Smooth muscle cell (in vitro differentiated cells): Measurements from ENCODE around the gene LLGL2. TPM values are rescaled to one million over a fixed set of nuclear protein-coding genes. Genes with fewer than 3 reads are reported as not detected.
A peak's percentile ranks its signal among the peaks of the same experiment; 100 is the strongest.

ENCODE experiments used
- DNase-seq: peaks from one replicate; lab custom pipeline; 2025; ENCODE audit not compliant: unreplicated experiment; lab: John Stamatoyannopoulos, UW
- H2AFZ ChIP-seq: fragments of 200-600 bp; sonication (generic); 2 replicates; pipeline ENCODE4 v1.6.0; 2016; ENCODE audit warnings: antibody characterized with exemption, low read depth, mild to moderate bottlenecking
- H3F3A ChIP-seq: fragments of 200-600 bp; sonication (generic); 2 replicates; pipeline ENCODE4 v1.6.0; 2017; ENCODE audit warnings: antibody characterized with exemption, low read depth
- H3K27ac ChIP-seq: fragments of 200-600 bp; sonication (generic); 2 replicates; pipeline ENCODE4 v1.5.1; 2016; ENCODE audit warnings: low read depth, mild to moderate bottlenecking
- H3K27me3 ChIP-seq: fragments of 200-600 bp; sonication (generic); 2 replicates; pipeline ENCODE4 v1.6.1; 2016; ENCODE audit warnings: low read depth, mild to moderate bottlenecking
- H3K36me3 ChIP-seq: fragments of 200-600 bp; sonication (generic); 2 replicates; pipeline ENCODE4 v1.5.1; 2016; ENCODE audit warnings: low read depth
- H3K4me1 ChIP-seq: fragments of 200-600 bp; sonication (generic); 2 replicates; pipeline ENCODE4 v1.5.1; 2016; ENCODE audit warnings: low read depth
- H3K4me2 ChIP-seq: fragments of 200-600 bp; sonication (generic); 2 replicates; pipeline ENCODE4 v1.6.0; 2016; ENCODE audit warnings: mild to moderate bottlenecking
- H3K4me3 ChIP-seq: fragments of 200-600 bp; sonication (generic); 2 replicates; pipeline ENCODE4 v1.5.1; 2016; ENCODE audit warnings: mild to moderate bottlenecking
- H3K79me2 ChIP-seq: fragments of 200-600 bp; sonication (generic); 2 replicates; pipeline ENCODE4 v1.6.0; 2016; ENCODE audit warnings: low read depth, mild to moderate bottlenecking
- H3K9ac ChIP-seq: fragments of 200-600 bp; sonication (generic); 2 replicates; pipeline ENCODE4 v1.6.0; 2016; ENCODE audit warnings: low read depth
- H3K9me3 ChIP-seq: fragments of 200-600 bp; sonication (generic); replicated peaks from 2 replicates; pipeline ENCODE4 v1.5.1; 2016; ENCODE audit warnings: low read depth
- H4K20me1 ChIP-seq: fragments of 200-600 bp; sonication (generic); 2 replicates; pipeline ENCODE4 v1.6.0; 2016; ENCODE audit warnings: low read depth
- WGBS: methylation state at CpG from one replicate; pipeline ENCODE4 v1.1.7; 2016; ENCODE audit warnings: low lambda C conversion rate; 5-methylcytosine and 5-hydroxymethylcytosine counted together
- polyA plus RNA-seq: library from polyadenylated mRNA; unstranded; fragments of >200 nt; fragmentation: Nextera tagmentation; extraction: Ambion mirVana; gene quantifications from 2 replicates; pipeline ENCODE4 v1.2.1, GENCODE V29; 2016
- total RNA-seq: library from RNA; depleted of rRNA; stranded (reverse); fragments of >200 nt; gene quantifications from 2 replicates; pipeline ENCODE4 v1.2.3, GENCODE V29; 2014
- TF ChIP-seq, protein P1 (sequence below): fragments of 200-600 bp; sonication (generic); IDR thresholded peaks from 2 replicates; pipeline ENCODE4 v1.5.1; 2017; ENCODE audit warnings: borderline replicate concordance, mild to moderate bottlenecking, antibody characterized with exemption; ENCODE audit not compliant: insufficient read depth, poor library complexity, severe bottlenecking

Gene LLGL2
- total and polyA plus RNA-seq, 2 experiments from 2014 or later: 9.9 to 12.7 TPM

DNA sequence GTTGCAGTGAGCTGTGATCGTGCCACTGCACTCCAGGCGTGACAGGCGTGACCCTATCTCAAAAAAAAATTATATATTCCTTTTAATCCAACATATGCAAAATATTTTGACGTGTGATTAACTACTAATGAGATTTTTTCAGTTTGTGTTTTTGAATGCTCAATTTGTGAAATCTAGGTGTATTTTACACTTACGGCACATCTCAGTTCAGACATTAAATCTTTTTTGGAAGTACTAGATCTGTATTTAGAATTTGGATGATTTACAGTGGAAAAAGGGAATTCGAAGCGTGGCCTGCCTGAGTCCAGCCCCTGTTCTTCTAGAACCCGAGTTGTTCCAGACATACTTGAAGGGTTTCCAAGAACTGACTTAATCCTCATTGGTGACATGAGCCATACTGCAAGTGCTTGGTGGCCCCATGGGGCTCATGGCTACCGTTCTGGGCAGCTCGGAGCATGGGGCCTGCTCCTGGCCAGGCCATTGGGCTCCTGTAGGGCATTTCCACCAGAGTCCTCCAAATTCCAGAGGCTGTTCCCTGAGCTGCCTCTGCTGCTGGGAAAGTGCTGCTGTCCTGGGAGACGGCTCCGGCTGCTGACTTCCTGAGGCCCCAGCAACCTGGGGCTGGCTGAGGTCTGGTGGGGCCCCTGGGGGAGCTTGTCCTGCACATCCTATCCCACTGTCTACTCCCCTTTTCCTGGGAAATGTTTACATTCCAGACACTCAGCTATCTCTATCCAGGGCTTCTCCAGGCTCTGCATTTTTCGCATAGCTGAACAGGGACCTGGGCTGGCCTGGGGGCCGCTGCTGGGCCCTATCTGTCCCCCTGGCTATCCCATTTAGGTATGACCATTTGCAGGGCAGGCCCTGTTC lies 27.2 kb downstream of the LLGL2 start:
- Histone ChIP-seq H3K27ac (peak overlapping the region; percentile 68), H4K20me1 (no peaks in the 10 kb centered on the region), H3K36me3 (no peaks in the 10 kb centered on the region), H2AFZ (no peak overlapping the region), H3K4me2 (peak overlapping the region; percentile 66), H3K4me3 (no peak overlapping the region), H3K9me3 (no peaks in the 10 kb centered on the region), H3K4me1 (peaks cover 24% of the 10 kb centered on the region), H3K9ac (no peak overlapping the region), H3K27me3 (no peaks in the 10 kb centered on the region), H3K79me2 (no peaks in the 10 kb centered on the region), H3F3A (peaks cover 3% of the 10 kb centered on the region)
- TF ChIP-seq, protein P1, sequence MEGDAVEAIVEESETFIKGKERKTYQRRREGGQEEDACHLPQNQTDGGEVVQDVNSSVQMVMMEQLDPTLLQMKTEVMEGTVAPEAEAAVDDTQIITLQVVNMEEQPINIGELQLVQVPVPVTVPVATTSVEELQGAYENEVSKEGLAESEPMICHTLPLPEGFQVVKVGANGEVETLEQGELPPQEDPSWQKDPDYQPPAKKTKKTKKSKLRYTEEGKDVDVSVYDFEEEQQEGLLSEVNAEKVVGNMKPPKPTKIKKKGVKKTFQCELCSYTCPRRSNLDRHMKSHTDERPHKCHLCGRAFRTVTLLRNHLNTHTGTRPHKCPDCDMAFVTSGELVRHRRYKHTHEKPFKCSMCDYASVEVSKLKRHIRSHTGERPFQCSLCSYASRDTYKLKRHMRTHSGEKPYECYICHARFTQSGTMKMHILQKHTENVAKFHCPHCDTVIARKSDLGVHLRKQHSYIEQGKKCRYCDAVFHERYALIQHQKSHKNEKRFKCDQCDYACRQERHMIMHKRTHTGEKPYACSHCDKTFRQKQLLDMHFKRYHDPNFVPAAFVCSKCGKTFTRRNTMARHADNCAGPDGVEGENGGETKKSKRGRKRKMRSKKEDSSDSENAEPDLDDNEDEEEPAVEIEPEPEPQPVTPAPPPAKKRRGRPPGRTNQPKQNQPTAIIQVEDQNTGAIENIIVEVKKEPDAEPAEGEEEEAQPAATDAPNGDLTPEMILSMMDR: no peak
- 44% methylated on average over 14 of the region's 14 CpGs for WGBS
- no peak for DNase-seq

DNA sequence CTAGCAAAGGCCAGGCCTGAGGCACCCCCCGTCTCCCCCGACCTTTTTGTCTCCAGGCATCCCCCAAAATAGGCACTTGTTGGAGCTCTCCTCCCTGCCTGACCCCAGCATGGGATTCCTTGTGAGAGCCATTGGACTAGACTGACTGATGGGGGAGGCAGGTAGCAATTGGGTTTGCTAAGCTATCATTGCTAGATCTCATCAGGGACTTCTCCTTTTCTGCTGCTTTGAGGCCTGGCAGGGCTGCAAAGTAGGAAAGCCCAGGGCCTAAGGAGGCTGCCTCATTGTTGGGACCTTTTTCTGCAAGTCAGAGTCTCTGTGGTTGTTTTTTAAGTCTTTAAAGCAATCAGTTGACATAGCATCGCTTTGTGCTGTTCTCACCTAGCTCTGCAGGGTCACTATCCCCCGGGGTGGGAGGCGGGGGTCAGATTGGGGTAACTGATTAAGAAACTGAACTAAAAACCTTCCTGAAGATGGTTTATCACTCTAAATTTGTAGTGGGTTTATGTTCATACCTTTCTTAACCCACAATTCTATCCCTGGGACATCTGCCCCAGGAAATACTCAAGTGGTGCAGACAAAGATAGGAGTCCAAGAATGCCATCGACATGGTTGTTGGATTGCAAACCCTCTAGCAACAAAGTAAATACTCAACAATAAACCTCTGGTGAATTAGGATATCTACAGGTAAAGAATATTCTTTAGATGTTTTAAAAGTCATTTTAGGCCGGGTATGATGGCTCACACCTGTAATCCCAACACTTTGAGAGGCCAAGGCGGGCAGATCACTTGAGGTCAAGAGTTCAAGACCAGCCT lies 28.0 kb downstream of the LLGL2 start:
- peak overlapping the region; percentile 68 for H3K27ac ChIP-seq
- no peak for DNase-seq
- H3K27me3 ChIP-seq: no peaks in the 10 kb centered on the region
- H3K36me3 ChIP-seq: no peaks in the 10 kb centered on the region
- H3K4me3 ChIP-seq: no peak overlapping the region
- 69% methylated on average over 8 of the region's 8 CpGs for WGBS
- TF ChIP-seq, protein P1: no peak
- no peak overlapping the region for H2AFZ ChIP-seq
- H3K4me2 ChIP-seq: peak overlapping the region; percentile 66
- H3K9ac ChIP-seq: no peak overlapping the region
- peaks cover 3% of the 10 kb centered on the region for H3F3A ChIP-seq
- no peaks in the 10 kb centered on the region for H4K20me1 ChIP-seq
- H3K4me1 ChIP-seq: peaks cover 24% of the 10 kb centered on the region
- H3K9me3 ChIP-seq: no peaks in the 10 kb centered on the region
- H3K79me2 ChIP-seq: no peaks in the 10 kb centered on the region

- WGBS: 95% methylated on average over 19 of the region's 21 CpGs
- TF ChIP-seq, protein P1: no peak
These were observed 30.2 kb downstream of the LLGL2 start for GRCh38 chr17:75555679-75556153.

More at GRCh38 chr17:75555679-75556153, 30.2 kb downstream of the LLGL2 start:
- H3K4me2 ChIP-seq: no peak overlapping the region
- H3K27ac ChIP-seq: no peak overlapping the region
- DNase-seq: no peak
- H3K36me3 ChIP-seq: no peaks in the 10 kb centered on the region
- no peaks in the 10 kb centered on the region for H3K79me2 ChIP-seq
- no peaks in the 10 kb centered on the region for H3K9me3 ChIP-seq
- no peak overlapping the region for H3K4me3 ChIP-seq
- peaks cover 3% of the 10 kb centered on the region for H3F3A ChIP-seq
- no peak overlapping the region for H3K9ac ChIP-seq
- no peaks in the 10 kb centered on the region for H3K27me3 ChIP-seq
- no peak overlapping the region for H2AFZ ChIP-seq
- H3K4me1 ChIP-seq: peaks cover 15% of the 10 kb centered on the region
- no peaks in the 10 kb centered on the region for H4K20me1 ChIP-seq
